Measurements from ENCODE around the gene HIVEP2.

HIVEP2 gene

GRCh38 chr6:142810952-142811514 lies 133.9 kb downstream of the HIVEP2 start:
- DNase-seq, result no peak

- DNase-seq, result no peak
These were observed 135.0 kb downstream of the HIVEP2 start for GRCh38 chr6:142809947-142810346.

- DNase-seq, result no peak
These were observed 136.4 kb downstream of the HIVEP2 start for GRCh38 chr6:142808405-142809061.

- DNase-seq, result no peak
These were observed 139.9 kb downstream of the HIVEP2 start for GRCh38 chr6:142805042-142805441.

GRCh38 chr6:142804490-142804889 lies 140.5 kb downstream of the HIVEP2 start:
- DNase-seq, result no peak

GRCh38 chr6:142803495-142804058 lies 141.4 kb downstream of the HIVEP2 start:
- DNase-seq, result no peak

GRCh38 chr6:142803032-142803431 lies 141.9 kb downstream of the HIVEP2 start:
- DNase-seq, result no peak

GRCh38 chr6:142802124-142802523 lies 142.9 kb downstream of the HIVEP2 start:
- DNase-seq, result no peak

- DNase-seq, result no peak
These were observed 144.7 kb downstream of the HIVEP2 start for GRCh38 chr6:142800240-142800639.

GRCh38 chr6:142799639-142800038 lies 145.3 kb downstream of the HIVEP2 start:
- DNase-seq, result no peak

- no peak for DNase-seq
These were observed 147.8 kb downstream of the HIVEP2 start for GRCh38 chr6:142797159-142797558.

GRCh38 chr6:142796571-142796970 lies 148.4 kb downstream of the HIVEP2 start:
- no peak for DNase-seq

- no peak for DNase-seq
These were observed 149.0 kb downstream of the HIVEP2 start for GRCh38 chr6:142796024-142796423.

- no peak for DNase-seq
These were observed 150.6 kb downstream of the HIVEP2 start for GRCh38 chr6:142794424-142794823.

- DNase-seq, result no peak
These were observed 154.7 kb downstream of the HIVEP2 start for GRCh38 chr6:142790257-142790656.

GRCh38 chr6:142787422-142787821 lies 157.6 kb downstream of the HIVEP2 start:
- no peak for DNase-seq

GRCh38 chr6:142786476-142786875 lies 158.5 kb downstream of the HIVEP2 start:
- no peak for DNase-seq

GRCh38 chr6:142784344-142784743 lies 160.6 kb downstream of the HIVEP2 start:
- no peak for DNase-seq

- no peak for DNase-seq
These were observed 161.5 kb downstream of the HIVEP2 start for GRCh38 chr6:142783499-142783898.

GRCh38 chr6:142781129-142781528 lies 163.8 kb downstream of the HIVEP2 start:
- DNase-seq, result no peak

GRCh38 chr6:142773859-142774648 lies 170.9 kb downstream of the HIVEP2 start:
- DNase-seq, result no peak

GRCh38 chr6:142773324-142773723 lies 171.7 kb downstream of the HIVEP2 start:
- DNase-seq, result no peak

- DNase-seq, result no peak
These were observed 173.8 kb downstream of the HIVEP2 start for GRCh38 chr6:142771162-142771561.

- no peak for DNase-seq
These were observed 179.7 kb downstream of the HIVEP2 start for GRCh38 chr6:142765306-142765705.
